H9 (cell line): Measurements from ENCODE around the gene SCUBE3. TPM values are rescaled to one million over a fixed set of nuclear protein-coding genes. Genes with fewer than 3 reads are reported as not detected.

ENCODE experiments used
- DNase-seq: peaks from one replicate; pipeline ENCODE4 v3.0.0-alpha.2; 2017
- H2AFZ ChIP-seq: one replicate; pipeline ENCODE4 v1.6.1; 2013; ENCODE audit warnings: mild to moderate bottlenecking, low read length, control low read depth, moderate library complexity
- H2AK5ac ChIP-seq: 2 replicates; pipeline ENCODE4 v1.6.1; 2013; ENCODE audit warnings: low read length, control low read depth, mixed read lengths; ENCODE audit not compliant: insufficient read length
- H2BK120ac ChIP-seq: one replicate; pipeline ENCODE4 v1.6.1; 2013; ENCODE audit warnings: low read depth, mild to moderate bottlenecking, low read length, control low read depth, inconsistent platforms; ENCODE audit not compliant: poor library complexity, severe bottlenecking
- H2BK12ac ChIP-seq: 2 replicates; pipeline ENCODE4 v1.6.1; 2013; ENCODE audit warnings: low read length, control low read depth, mixed read lengths, low read depth; ENCODE audit not compliant: insufficient read length
- H2BK15ac ChIP-seq: 2 replicates; pipeline ENCODE4 v1.6.1; 2013; ENCODE audit warnings: low read depth, low read length, control low read depth
- H2BK20ac ChIP-seq: one replicate; pipeline ENCODE4 v1.6.1; 2013; ENCODE audit warnings: low read depth, mild to moderate bottlenecking, low read length, control low read depth, inconsistent platforms; ENCODE audit not compliant: poor library complexity, severe bottlenecking
- H2BK5ac ChIP-seq: 2 replicates; pipeline ENCODE4 v1.6.1; 2013; ENCODE audit warnings: low read length, control low read depth, mixed read lengths; ENCODE audit not compliant: insufficient read length
- H3K14ac ChIP-seq: 2 replicates; pipeline ENCODE4 v1.6.1; 2013; ENCODE audit warnings: low read length, control low read depth; ENCODE audit not compliant: insufficient read depth
- H3K18ac ChIP-seq: 2 replicates; pipeline ENCODE4 v1.6.1; 2013; ENCODE audit warnings: low read depth, mild to moderate bottlenecking, mixed read lengths, low read length, control low read depth; ENCODE audit not compliant: insufficient read length
- H3K23ac ChIP-seq: 2 replicates; pipeline ENCODE4 v1.6.1; 2013; ENCODE audit warnings: low read length, control low read depth, mixed read lengths, low read depth; ENCODE audit not compliant: insufficient read length
- H3K23me2 ChIP-seq: 2 replicates; pipeline ENCODE4 v1.6.1; 2013; ENCODE audit warnings: low read depth, mild to moderate bottlenecking, mixed read lengths, low read length, control low read depth; ENCODE audit not compliant: insufficient read length, poor library complexity, severe bottlenecking
- H3K27ac ChIP-seq: 2 replicates; pipeline ENCODE4 v1.5.1; 2013; ENCODE audit warnings: low read length, control low read depth, mixed read lengths, low read depth; ENCODE audit not compliant: insufficient read length
- H3K27me3 ChIP-seq: 2 replicates; pipeline ENCODE4 v1.6.1; 2013; ENCODE audit warnings: low read length, control low read depth, inconsistent platforms; ENCODE audit not compliant: insufficient read depth
- H3K4ac ChIP-seq: 2 replicates; pipeline ENCODE4 v1.6.1; 2013; ENCODE audit warnings: low read depth, mild to moderate bottlenecking, control low read depth, inconsistent platforms, low read length, moderate library complexity
- H3K4me1 ChIP-seq: 2 replicates; pipeline ENCODE4 v1.6.1; 2013; ENCODE audit warnings: low read length, control low read depth, inconsistent platforms; ENCODE audit not compliant: insufficient read depth
- H3K4me2 ChIP-seq: 2 replicates; pipeline ENCODE4 v1.6.1; 2013; ENCODE audit warnings: low read length, control low read depth, mixed read lengths; ENCODE audit not compliant: insufficient read length, insufficient read depth
- H3K56ac ChIP-seq: 2 replicates; pipeline ENCODE4 v1.6.1; 2013; ENCODE audit warnings: low read depth, mild to moderate bottlenecking, mixed read lengths, low read length, control low read depth; ENCODE audit not compliant: insufficient read length
- H3K79me1 ChIP-seq: 2 replicates; pipeline ENCODE4 v1.6.1; 2013; ENCODE audit warnings: low read depth, mild to moderate bottlenecking, moderate library complexity, low read length, control low read depth, inconsistent platforms; ENCODE audit not compliant: insufficient read depth, poor library complexity, severe bottlenecking
- H3K79me2 ChIP-seq: 2 replicates; pipeline ENCODE4 v1.6.1; 2013; ENCODE audit warnings: low read length, control low read depth, inconsistent platforms; ENCODE audit not compliant: insufficient read depth
- H3K9ac ChIP-seq: 2 replicates; pipeline ENCODE4 v1.6.1; 2013; ENCODE audit warnings: low read length, control low read depth, mixed read lengths; ENCODE audit not compliant: insufficient read length; ENCODE audit errors: extremely low read depth
- H3K9me3 ChIP-seq: one replicate; pipeline ENCODE4 v1.6.1; 2013; ENCODE audit warnings: low read depth, low read length, inconsistent platforms; ENCODE audit not compliant: control insufficient read depth
- H3T11ph ChIP-seq: one replicate; pipeline ENCODE4 v1.6.1; 2013; ENCODE audit warnings: mild to moderate bottlenecking, low read length, control low read depth, inconsistent platforms
- H4K20me1 ChIP-seq: one replicate; pipeline ENCODE4 v1.6.1; 2013; ENCODE audit not compliant: control insufficient read depth, insufficient read length, insufficient read depth
- H4K5ac ChIP-seq: 2 replicates; pipeline ENCODE4 v1.6.1; 2013; ENCODE audit warnings: low read depth, mild to moderate bottlenecking, mixed read lengths, low read length, control low read depth; ENCODE audit not compliant: insufficient read length
- H4K8ac ChIP-seq: replicated peaks from 2 replicates; pipeline ENCODE4 v1.6.1; 2013; ENCODE audit warnings: low read length, control low read depth, mixed read lengths, low read depth; ENCODE audit not compliant: insufficient read length
- H4K91ac ChIP-seq: 2 replicates; pipeline ENCODE4 v1.6.1; 2013; ENCODE audit warnings: low read depth, mild to moderate bottlenecking, moderate library complexity, mixed read lengths, low read length, control low read depth; ENCODE audit not compliant: insufficient read length
- H3K27ac Mint-ChIP-seq, 3 experiments: 2 replicates in 2 of 3; 3 replicates in 1 of 3; pipeline ENCODE4 v1.8.0; 2020 to 2021; ENCODE audit warnings: mixed read lengths in 3 of 3, mild to moderate bottlenecking in 1 of 3, moderate library complexity in 1 of 3
- H3K27me3 Mint-ChIP-seq: 2 replicates; pipeline ENCODE4 v1.8.0; 2021; ENCODE audit warnings: low read depth, mild to moderate bottlenecking, moderate library complexity, mixed read lengths
- H3K36me3 Mint-ChIP-seq, 3 experiments: 2 replicates in 2 of 3; 3 replicates in 1 of 3; pipeline ENCODE4 v1.8.0; 2020 to 2021; ENCODE audit warnings: low read depth in 3 of 3, mixed read lengths in 3 of 3; ENCODE audit not compliant: insufficient read depth in 1 of 3
- H3K4me1 Mint-ChIP-seq, 2 experiments: 2 replicates each; pipeline ENCODE4 v1.8.0; 2020; ENCODE audit warnings: mixed read lengths in 2 of 2
- H3K4me3 Mint-ChIP-seq, 2 experiments: 2 replicates in 1 of 2; 3 replicates in 1 of 2; pipeline ENCODE4 v1.8.0; 2020 to 2021; ENCODE audit warnings: mild to moderate bottlenecking in 2 of 2, mixed read lengths in 2 of 2, moderate library complexity in 1 of 2
- H3K9me3 Mint-ChIP-seq, 2 experiments: 2 replicates in 1 of 2; 3 replicates in 1 of 2; pipeline ENCODE4 v1.8.0; 2020; ENCODE audit warnings: mild to moderate bottlenecking in 2 of 2, mixed read lengths in 2 of 2, moderate library complexity in 1 of 2
- WGBS: extraction: QIAGEN DNeasy Blood & Tissue Kit; methylation state at CpG from one replicate; pipeline ENCODE4 v1.1.7; 2013; ENCODE audit warnings: missing lambda C conversion rate, low lambda C conversion rate, mixed read lengths; ENCODE audit not compliant: insufficient read length; ENCODE audit errors: extremely low coverage; 5-methylcytosine and 5-hydroxymethylcytosine counted together
- total RNA-seq: library from RNA; stranded (reverse); gene quantifications from 2 replicates; pipeline ENCODE4 v1.2.1, GENCODE V29; 2021
- TF ChIP-seq, protein P1 (sequence below): fragments of 200-600 bp; sonication (generic); conservative IDR thresholded peaks from 3 replicates; pipeline ENCODE4 v1.8.0; 2021; ENCODE audit warnings: antibody characterized with exemption, mild to moderate bottlenecking

Gene SCUBE3
- total RNA-seq, 1 experiment from 2014 or later: 2.7 TPM

DNA sequence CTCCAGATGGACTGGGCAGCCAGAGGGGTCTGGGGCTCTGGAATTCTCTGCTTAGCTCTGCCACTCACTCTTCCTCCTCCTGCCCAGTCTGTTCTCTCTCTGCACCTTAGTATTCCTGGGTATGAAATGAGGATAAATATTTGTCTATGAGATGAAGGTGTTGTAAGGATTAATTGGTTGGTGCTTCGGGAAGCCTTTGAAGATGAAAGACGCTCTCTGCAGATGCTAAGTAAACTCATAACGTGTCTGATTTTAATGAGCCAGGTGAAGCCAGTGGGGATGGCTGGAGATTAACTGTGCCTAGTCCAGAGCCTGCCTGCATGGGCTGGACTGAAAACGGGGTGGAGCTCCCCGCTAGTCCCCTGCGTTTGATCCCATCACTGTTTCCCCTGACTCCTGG lies 49.5 kb upstream of the SCUBE3 start:
- no peak for DNase-seq
- H3K56ac ChIP-seq: no peak overlapping the region
- no peak overlapping the region for H4K91ac ChIP-seq
- no peak overlapping the region for H4K8ac ChIP-seq
- H2BK5ac ChIP-seq: no peak overlapping the region
- peaks cover under 1% of the 10 kb centered on the region in 2 experiments; a peak in 2 of 5 replicates for H3K9me3 Mint-ChIP-seq
- no peak overlapping the region for H2AK5ac ChIP-seq
- no peak overlapping the region for H3K4me3 Mint-ChIP-seq
- no peak overlapping the region for H3K4me2 ChIP-seq
- H3K79me2 ChIP-seq: no peaks in the 10 kb centered on the region
- no peak overlapping the region for H3T11ph ChIP-seq
- no peaks in the 10 kb centered on the region for H4K20me1 ChIP-seq
- H2BK15ac ChIP-seq: no peak overlapping the region
- H3K27ac Mint-ChIP-seq: no peak overlapping the region
- no peak overlapping the region for H3K4ac ChIP-seq
- no peaks in the 10 kb centered on the region for H3K27me3 ChIP-seq
- H3K4me1 Mint-ChIP-seq: peaks cover 13% of the 10 kb centered on the region in 2 experiments; a peak in 3 of 4 replicates
- no peak overlapping the region for H3K23ac ChIP-seq
- no peak overlapping the region for H3K27ac ChIP-seq
- no peak overlapping the region for H3K18ac ChIP-seq
- 0 out of 7 replicates have a peak, but pooled peaks cover 0 to under 1% (median 0%) of the 10 kb centered on the region in 3 experiments for H3K36me3 Mint-ChIP-seq
- no peaks in the 10 kb centered on the region for H3K23me2 ChIP-seq
- H3K79me1 ChIP-seq: no peaks in the 10 kb centered on the region
- H3K14ac ChIP-seq: no peak overlapping the region
- TF ChIP-seq, protein P1, sequence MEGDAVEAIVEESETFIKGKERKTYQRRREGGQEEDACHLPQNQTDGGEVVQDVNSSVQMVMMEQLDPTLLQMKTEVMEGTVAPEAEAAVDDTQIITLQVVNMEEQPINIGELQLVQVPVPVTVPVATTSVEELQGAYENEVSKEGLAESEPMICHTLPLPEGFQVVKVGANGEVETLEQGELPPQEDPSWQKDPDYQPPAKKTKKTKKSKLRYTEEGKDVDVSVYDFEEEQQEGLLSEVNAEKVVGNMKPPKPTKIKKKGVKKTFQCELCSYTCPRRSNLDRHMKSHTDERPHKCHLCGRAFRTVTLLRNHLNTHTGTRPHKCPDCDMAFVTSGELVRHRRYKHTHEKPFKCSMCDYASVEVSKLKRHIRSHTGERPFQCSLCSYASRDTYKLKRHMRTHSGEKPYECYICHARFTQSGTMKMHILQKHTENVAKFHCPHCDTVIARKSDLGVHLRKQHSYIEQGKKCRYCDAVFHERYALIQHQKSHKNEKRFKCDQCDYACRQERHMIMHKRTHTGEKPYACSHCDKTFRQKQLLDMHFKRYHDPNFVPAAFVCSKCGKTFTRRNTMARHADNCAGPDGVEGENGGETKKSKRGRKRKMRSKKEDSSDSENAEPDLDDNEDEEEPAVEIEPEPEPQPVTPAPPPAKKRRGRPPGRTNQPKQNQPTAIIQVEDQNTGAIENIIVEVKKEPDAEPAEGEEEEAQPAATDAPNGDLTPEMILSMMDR: no peak
- H3K4me1 ChIP-seq: no peaks in the 10 kb centered on the region
- H4K5ac ChIP-seq: no peak overlapping the region
- no peak overlapping the region for H3K9ac ChIP-seq
- no peak overlapping the region for H2BK120ac ChIP-seq
- H2AFZ ChIP-seq: no peak overlapping the region
- no peaks in the 10 kb centered on the region for H3K9me3 ChIP-seq
- no CpG with 5 or more reads among the region's 6 CpGs for WGBS
- H2BK12ac ChIP-seq: no peak overlapping the region
- H3K27me3 Mint-ChIP-seq: peaks cover 41% of the 10 kb centered on the region
- no peak overlapping the region for H2BK20ac ChIP-seq
